HG03342 (cell line): ENCODE measurements around the gene VWA1.
"Not testable (repeated sequence)": the region's sequence is repeated elsewhere in the genome, so short reads cannot be mapped to it uniquely, and the experiment has no call there.

ENCODE experiments used
- ATAC-seq: cut with Tn5 transposase; IDR thresholded peaks from one replicate; pipeline ENCODE4 v1.9.1; 2021; ENCODE audit warnings: mild to moderate bottlenecking, moderate library complexity; ENCODE audit not compliant: unreplicated experiment

VWA1 gene

DNA sequence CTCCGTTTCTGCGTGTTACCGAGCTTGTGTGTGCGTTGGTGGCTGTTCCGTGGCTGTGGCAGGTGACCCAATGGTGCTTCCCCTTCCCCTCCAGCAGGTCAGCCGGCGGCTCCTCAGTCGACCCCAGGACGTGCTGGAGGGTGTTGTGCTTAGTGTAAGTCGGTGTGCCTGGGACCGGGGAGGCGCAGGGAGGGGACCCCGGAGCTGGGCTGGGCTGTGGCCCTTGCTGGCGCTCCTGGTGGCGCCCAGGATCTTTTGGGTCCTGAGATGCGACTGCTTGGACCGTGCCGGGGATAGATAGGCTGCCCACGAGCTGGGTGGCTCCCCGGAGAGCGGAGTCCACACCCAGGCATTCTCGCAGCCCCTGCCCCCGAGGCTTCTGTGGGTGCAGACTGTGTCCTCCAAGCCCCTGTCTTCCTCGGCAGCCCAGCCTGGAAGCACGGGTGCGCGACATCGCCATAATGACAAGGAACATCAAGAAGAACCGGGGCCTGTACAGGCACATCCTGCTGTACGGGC, 19.9 kb downstream of the VWA1 start:
- ATAC-seq: no peak

DNA sequence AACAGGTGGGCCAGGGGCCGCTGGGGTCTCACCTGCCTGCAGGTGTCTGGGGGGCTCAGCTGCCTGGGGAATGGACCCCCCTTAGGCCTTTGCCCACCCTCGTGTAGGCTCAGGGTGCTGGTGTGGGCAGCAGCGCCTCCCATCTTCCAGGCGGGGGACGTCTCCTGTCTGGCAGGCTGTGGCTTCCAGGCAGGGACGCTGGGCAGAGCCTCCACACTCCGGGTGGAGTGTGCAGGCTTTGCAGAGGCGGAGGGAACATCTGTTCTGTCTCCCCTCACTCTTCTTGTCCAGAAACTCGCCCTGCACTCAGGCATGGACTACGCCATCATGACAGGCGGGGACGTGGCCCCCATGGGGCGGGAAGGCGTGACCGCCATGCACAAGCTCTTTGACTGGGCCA, 20.4 kb downstream of the VWA1 start:
- not testable (repeated sequence) for ATAC-seq

DNA sequence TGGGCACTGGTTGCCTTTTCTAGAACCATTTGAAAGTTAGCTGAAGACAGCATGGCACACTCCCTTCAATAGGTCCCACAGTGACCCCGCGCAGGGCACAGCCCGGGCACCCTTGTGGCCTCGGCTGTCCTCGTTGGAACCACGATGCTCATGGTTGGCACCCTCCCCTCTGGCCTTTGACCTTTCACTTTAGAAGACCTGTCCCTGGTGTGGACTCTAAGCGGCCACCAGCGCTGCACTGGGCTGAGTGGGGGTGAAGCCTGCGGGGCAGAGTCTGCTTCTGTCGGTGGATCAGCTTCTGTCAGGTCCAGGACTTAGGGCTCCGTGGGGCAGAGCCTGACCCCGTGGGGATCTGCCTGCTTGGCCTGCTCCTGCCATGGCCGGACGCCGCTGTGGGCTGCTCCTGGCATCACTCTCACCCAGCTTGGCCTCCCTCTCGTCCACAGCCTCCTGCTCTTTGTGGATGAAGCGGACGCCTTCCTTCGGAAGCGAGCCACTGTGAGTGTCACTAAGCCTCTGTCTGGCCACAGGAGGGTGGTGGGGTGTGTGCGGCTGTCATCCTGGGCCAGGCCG, 21.3 kb downstream of the VWA1 start:
- ATAC-seq: not testable (repeated sequence)

DNA sequence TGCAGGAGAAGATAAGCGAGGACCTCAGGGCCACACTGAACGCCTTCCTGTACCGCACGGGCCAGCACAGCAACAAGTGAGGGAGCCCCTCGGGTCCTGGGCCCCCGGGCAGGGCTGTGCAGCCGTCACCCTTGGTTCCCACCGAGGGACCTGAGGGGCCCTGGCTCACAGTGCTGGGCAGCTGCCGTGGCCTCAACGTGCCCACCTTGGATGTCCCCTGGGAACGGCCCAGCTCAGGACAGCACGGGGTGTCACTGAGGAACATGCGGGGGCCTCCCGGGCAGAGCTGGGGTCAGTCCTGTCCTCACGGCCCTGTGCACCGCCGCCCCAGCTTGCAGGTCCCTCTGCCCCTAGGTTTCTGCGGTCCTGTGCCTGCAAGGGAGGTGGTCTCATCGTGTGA, 23.7 kb downstream of the VWA1 start:
- not testable (repeated sequence) for ATAC-seq

DNA sequence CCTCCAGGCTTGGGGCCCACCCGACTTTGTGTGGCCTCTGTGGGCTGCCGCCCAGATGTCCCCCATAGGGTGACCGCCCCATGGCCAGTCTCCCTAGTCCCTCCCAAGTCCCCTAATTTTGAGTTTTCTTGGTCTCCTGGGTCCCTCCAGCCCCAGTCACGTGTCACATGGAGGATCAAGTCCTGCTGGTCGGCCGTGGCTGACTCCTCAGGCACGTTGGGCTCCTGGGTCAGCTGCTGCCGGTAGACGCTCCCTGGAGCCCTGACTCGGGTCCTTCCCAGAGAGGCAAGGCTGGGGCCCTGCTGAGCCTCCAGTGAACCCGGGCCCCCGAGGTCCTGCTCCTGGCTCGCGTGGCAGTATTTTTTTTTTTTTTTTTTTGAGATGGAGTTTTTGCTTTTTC, 24.2 kb downstream of the VWA1 start:
- not testable (repeated sequence) for ATAC-seq

DNA sequence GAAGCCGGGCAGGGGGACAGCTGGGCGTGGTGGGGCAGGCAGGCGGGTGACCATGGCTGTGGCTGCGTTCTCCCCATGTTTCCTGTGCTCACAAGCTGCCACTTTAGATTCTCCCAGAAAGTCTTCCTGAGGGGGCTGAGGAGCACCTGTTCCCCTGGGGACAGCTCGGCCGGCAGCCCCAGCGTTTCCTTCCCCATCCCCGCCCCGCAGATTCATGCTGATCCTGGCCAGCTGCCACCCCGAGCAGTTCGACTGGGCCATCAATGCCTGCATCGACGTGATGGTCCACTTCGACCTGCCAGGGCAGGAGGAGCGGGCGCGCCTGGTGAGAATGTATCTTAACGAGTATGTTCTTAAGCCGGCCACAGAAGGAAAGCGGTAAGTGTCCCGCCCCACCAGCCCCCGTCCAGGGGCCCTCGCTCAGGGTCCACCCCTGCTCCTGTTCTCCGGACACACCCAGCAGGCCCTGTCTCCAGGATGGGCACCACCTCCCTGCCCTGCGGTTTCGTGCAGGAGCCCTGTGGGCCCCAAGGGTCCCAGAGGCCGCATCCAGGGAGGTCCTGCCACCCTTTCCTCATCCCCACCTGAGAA, 25.1 kb downstream of the VWA1 start:
- no peak for ATAC-seq

DNA sequence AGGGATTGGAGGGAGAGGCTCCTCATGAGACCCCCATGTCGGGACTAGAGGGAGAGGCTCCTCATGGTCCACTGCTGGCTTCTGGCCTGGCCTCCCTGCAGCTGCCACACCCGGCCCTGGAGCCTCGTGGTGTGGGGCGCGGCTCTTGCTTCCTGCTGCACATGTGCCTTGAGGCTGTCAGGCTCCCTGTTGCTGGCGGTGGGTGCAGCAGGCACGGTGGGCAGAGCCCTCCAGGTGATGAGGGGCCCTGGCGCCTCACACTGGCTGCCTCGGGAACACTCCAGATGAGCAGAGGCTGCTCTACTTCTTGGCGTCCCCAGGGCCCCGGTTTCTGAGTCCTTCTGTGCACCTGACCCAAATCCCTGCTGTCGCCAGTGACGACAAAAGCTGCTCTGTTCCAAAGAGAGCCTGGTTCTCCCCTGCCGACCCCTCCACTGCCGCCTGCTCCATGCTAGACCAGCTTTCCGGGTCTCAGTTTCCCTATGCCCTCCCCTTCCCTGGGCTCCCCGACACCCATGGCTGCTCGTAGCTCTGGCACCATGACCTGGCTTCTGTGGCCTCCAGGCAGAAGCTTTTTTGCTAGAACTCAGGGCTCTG, 26.3 kb downstream of the VWA1 start:
- no peak for ATAC-seq

DNA sequence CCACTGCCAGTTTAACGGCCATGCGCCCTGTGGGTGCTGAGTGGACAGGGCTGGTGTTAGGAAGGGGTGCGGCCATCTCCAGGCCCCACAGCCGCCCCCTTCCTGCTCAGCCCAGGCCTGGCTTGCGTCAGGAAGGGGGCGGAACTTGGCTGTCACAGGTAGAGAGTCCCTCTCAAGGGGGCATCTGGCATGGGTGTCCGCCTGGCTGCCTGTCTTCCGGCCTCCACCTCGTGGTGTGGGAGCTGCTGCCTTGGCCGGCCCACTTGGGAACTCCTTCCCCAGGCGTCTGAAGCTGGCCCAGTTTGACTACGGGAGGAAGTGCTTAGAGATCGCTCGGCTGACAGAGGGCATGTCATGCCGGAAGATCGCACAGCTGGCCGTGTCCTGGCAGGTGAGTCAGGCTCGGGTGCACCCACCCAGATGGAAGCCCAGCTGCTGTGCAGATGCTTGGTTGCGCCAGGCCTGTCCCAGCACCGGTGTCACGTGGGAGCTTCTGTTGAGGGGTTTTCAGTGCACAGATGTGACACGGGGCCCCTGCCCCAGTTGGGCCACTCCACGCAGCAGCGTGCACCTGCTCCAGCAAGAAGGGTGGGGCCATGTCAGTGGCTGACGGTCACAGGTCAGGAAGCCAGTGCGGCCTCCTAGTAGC, 27.0 kb downstream of the VWA1 start:
- no peak for ATAC-seq

DNA sequence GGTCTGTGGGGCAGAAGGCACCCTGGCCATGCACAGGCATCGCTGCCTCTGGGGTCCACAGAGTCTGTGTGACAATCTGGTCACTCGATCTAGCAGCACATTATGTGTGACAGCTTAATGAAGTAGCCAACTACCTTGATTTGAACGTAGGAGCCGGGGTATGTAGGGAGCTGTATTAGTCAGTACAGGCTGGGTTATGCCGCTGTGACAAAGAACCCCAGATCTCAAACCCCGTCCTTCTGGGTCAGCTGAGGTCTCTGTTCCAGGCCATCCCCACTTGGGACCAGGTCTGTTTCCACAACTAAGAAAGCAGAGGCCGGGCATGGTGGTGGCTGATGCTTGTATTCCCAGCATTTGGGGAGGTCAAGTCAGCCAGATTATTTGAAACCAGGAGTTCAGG, 27.8 kb downstream of the VWA1 start:
- no peak for ATAC-seq

DNA sequence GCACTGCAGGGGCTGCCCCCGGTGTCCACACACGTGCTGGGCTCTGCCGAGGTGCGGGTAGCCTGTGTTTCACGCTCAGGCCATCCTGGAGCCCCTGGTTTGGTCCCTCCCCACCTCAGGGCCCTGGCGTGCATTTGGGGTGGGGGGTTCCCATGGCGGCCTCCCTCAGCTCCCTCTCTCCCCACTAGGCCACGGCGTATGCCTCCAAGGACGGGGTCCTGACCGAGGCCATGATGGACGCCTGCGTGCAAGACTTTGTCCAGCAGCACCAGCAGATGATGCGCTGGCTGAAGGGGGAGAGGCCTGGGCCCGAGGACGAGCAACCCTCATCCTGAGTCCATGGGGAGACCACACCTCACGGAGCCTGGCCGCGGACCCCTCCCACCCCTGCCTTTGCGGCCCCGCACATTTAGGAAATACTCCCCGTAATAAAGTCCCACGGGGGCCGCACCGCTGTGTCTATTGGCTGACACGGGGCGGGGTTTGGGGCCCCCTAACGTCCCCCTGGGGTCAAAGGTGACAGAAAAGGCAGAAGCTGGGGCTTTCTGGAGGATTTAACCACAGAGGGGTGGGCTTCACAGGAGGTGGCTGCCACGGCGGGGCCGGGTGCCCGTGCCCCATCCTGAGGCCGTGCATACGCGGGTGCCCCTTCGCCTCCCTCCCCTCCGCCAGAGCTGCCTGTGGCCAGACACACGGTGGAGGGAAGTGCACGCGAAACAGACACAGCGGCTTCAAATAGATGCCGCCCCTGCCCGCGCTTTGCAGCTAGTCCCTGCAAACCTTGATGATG, 32.9 kb downstream of the VWA1 start:
- ATAC-seq: not testable (repeated sequence)

DNA sequence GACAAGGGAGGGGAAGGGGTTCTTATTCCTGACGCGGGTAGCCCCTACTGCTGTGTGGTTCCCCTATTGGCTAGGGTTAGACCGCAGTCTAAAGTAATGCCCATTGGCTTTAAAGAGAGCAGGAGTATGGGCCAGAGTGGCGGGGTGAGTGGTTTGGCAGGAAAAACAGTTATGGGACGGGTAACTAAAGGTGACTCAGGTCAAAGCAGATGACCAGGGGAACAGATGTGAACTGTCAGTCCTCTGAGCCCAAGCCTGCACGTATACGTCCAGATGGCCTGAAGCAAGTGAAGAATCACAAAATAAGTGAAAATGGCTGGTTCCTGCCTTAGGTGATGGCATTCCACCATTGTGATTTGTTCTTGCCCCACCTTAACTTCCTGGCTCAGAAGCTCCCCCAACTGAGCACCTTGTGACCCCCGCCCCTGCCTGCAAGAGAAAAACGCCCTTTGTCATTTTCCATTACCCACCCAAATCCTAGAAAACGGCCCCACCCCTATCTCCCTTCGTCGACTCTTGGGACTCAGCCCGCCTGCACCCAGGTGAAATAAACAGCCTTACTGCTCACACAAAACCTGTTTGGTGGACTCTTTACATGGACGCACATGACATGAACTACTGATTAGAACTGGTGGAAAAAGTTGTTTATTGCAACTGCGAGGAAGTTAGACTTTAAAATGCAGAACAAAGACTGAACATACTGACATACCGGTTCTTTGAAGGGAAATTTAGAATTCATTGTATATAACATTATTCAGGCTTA, 35.3 kb downstream of the VWA1 start:
- peak; percentile 2 for ATAC-seq

DNA sequence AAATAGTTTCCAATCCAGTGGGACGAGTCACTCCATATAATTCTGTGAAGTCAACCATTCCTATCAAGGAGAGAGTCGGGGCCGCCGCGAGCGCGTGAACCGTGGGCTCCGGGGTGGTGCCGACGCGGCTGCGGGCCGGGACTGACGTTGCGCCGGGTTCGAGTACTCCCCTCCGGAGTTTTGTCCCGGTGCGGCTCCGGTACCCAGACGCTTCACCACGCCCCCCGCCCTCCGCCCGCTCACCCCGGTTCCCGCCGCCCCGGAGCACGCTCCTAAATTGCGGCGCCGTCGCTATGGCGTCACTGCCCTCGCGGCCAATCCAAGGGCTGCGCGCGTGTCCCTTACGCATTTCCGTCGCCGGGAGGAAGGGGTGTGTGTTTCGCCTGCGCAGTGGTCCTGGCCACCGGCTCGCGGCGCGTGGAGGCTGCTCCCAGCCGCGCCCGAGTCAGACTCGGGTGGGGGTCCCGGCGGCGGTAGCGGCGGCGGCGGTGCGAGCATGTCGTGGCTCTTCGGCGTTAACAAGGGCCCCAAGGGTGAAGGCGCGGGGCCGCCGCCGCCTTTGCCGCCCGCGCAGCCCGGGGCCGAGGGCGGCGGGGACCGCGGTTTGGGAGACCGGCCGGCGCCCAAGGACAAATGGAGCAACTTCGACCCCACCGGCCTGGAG, 36.0 kb downstream of the VWA1 start, which contains the start of gene ATAD3B:
ATAD3B (plus strand) TSS at position 377 of the 664 bp plus-strand sequence; CDS start at position 497, 120 bp downstream.
- peak; percentile 82 for ATAC-seq

DNA sequence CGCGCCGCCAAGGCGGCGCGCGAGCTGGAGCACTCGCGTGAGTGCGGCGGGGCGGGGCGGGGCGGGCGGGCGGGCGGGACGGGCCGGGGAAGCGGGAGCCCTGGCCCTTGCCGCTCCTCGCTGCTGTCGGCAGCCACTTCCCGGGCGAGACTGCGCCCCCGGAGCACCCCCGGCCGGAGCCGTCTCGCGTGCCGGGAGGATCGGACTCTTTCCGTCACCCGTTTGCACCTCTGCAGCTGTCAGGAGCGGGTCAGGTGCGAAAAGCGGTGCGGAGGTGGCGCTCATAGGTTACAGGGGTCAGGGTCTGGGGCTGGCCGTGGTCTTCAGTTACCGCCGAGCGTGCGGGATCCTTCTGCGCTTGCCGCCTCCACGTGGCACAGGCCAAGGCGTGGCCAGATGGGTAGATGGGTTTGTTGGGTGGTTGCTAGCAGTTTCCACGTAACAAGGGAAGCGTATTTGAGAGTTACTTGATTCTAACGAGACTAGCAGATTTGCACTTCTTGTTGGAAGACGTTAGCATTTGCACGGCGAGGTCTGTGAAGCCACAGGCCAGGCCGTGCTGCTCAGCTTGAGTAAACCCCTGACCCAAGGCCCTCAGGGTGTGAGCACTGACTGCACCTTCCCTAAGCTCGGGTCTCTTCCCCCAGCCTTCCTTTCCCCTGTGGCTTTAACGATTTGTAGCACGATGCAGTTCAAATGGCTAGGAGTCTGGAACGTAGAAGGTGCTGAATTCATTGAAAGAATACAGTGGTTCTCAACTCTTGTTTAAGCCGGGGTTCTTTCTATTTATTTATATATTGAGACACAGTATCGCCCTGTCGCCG, 36.8 kb downstream of the VWA1 start:
- ATAC-seq: peak; percentile 20

DNA sequence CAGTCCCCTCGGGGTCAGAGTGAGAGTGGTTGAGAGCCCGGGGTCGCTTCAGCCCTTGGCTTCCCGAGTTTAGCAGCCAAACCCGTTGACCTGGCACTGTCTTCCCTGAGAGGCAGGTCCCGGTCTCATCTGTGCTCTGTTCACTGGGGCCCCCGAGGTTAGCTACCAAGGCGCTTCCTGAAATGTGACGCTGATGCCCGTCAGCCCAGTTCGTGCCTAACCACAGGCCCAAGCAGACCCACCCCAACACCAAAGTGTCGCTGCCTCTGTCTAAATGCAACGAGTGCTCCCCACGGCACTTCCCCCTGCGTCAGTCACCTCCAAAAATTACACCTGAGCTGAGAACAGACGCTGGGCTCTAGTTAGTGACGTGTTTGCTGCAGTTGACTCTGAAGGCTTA, 40.5 kb downstream of the VWA1 start:
- ATAC-seq: not testable (repeated sequence)

DNA sequence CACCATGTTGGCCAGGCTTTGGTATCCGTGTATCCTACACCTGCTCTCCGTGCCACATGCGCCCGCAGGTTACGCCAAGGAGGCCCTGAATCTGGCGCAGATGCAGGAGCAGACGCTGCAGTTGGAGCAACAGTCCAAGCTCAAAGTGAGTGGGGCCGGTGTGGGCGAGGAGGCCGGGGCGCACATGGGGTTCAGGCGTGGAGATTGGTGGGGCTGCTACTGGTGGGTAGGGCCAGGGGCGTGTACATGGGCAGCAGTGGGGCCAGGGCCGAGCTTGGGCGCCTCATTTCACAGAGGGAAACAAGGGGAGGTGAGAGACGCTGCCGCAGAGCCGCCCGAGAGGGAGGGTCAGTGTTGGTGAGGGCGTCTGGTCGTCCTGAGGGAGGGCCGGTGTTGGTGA, 41.7 kb downstream of the VWA1 start:
- no peak for ATAC-seq

DNA sequence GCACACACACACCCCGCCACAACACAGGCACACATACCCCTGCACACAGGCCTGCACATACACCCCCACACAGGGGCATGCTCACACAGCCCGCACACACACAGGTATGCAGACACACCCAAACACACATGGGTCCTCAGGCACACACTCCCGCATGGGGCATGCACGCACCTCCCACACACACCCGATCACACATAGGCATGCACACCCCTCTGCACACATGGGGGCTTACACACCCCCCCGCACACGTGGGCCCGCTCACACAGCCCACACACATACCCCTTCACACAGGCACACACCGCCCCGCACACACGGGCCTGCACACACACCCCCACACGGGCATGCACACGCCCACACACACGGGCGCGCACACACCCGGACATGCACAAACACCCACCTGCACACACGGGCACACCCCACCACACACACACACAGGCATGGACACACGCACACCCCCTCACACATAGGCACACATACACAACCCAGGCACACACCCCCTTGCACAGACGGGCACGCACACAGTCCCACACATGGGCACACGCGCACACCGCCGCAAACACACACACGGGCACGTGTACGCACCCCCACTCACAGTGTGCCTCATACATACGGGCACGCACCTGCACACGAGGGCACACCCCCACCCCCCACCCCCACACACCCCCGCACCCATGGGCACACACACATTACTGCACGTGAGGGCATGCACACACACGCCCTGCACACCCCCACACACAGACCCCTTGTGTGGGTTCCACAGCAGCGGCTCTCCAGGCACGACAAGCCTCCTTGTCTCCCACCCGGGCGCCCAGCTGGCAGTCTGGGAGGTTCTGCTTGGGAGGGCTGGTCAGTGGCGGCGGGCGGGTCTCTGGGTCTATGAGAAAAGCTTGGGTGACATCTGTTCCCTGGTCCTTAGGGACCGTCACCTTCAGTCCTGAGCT, 44.3 kb downstream of the VWA1 start:
- no peak for ATAC-seq

DNA sequence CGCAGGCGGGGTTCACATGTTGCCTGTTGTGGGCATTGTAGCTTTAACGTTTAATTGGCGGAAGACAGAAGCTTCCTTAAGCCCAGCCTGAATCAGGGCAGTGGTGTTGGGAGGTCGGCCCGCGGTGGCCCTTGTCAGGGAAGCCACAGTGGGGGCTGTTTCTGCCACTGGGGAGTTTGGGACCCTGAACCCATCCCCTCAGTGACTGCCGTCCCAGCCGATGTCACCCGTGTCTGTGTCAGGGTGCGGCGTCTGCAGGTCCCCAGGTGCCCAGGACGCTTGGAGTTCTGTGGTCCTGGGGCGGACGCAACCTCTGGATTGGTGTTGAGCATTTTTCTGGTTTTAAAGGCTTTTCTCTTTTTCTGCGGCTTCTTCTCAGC, 45.0 kb downstream of the VWA1 start:
- not testable (repeated sequence) for ATAC-seq

DNA sequence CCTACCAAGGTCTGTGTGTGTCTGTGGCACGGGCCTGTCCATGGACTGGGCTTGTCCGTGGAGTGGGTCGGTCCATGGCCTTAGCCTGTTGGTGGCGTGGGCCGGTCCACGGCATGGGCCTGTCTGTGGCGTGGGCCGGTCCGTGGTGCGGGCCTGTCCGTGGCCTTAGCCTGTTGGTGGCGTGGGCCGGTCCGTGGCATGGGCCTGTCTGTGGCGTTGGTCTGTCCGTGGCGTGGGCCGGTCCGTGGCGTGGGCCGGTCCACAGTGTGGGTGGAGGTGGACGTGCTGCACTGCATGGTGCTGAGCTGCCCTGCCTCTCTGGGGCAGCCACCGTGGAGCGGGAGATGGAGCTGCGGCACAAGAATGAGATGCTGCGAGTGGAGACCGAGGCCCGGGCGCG, 46.3 kb downstream of the VWA1 start:
- not testable (repeated sequence) for ATAC-seq
